Smooth muscle cell of bladder (primary cell): Measurements from ENCODE around the gene OCLN. TPM values are rescaled to one million over a fixed set of nuclear protein-coding genes. Genes with fewer than 3 reads are reported as not detected.

ENCODE experiments used
- total RNA-seq: library from RNA; depleted of rRNA; stranded (reverse); fragments of >200 nt; gene quantifications from 2 replicates; pipeline ENCODE4 v1.2.3, GENCODE V29; 2014

The OCLN gene, protein sequence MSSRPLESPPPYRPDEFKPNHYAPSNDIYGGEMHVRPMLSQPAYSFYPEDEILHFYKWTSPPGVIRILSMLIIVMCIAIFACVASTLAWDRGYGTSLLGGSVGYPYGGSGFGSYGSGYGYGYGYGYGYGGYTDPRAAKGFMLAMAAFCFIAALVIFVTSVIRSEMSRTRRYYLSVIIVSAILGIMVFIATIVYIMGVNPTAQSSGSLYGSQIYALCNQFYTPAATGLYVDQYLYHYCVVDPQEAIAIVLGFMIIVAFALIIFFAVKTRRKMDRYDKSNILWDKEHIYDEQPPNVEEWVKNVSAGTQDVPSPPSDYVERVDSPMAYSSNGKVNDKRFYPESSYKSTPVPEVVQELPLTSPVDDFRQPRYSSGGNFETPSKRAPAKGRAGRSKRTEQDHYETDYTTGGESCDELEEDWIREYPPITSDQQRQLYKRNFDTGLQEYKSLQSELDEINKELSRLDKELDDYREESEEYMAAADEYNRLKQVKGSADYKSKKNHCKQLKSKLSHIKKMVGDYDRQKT
- total RNA-seq, result 0.37 and 0.43 TPM in 2 replicates

DNA sequence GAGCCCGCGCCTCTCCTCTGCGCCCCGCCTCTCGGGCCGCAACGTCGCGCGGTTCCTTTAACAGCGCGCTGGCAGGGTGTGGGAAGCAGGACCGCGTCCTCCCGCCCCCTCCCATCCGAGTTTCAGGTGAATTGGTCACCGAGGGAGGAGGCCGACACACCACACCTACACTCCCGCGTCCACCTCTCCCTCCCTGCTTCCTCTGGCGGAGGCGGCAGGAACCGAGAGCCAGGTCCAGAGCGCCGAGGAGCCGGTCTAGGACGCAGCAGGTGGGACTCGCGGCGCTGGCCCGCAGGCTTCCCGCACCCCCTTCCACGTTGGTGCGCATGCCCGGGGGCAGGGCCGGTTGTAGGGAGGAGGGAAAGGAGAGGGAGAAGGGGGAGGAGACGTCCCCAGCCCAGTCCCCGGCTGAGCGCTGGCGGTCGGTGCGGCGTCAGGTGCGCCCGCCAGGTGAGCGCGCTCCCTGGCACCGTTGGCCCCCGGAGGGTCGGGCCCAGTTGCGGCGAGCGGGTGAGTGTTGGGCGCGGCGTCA lies at the start of gene OCLN:
TSS of gene OCLN (plus strand) at position 400 of the 532 bp plus-strand sequence. CDS start 11,455 bp downstream, outside the sequence.

DNA sequence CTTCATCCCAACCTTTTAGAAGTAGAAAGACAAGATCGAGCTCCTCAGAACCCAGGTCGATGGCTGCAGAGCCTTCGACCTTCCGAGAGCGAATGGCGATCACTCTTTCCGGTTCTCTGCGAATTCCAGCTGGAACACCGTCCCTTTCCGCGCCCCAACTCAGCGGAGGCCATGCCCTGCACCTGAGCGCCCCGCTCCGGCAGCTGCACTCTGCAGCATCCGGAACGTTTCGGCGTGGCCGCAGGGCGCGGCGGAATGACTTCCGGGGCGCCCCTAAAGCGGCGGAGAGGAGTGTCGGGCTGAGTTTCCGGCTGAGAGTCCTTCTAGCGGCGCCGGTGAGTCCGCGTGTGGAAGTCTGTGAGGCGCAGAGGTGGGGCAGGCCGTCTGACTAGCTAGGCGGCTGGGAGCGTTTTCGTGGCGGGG lies 67.3 kb downstream of the OCLN start, which contains the start of gene GTF2H2C:
TSS of gene GTF2H2C (plus strand) at position 284 of the 423 bp plus-strand sequence. CDS start 4,942 bp downstream, outside the sequence.

Other genes starting within 250 kb of the OCLN start
- 1.7 and 3.2 TPM in 2 replicates for gene CCDC125, start 160.0 kb upstream of the OCLN start, total RNA-seq
- 32.0 and 41.4 TPM in 2 replicates for gene AK6, start 123.3 kb upstream of the OCLN start, total RNA-seq
- gene TAF9, start 123.3 kb upstream of the OCLN start, total RNA-seq, result 78.8 and 97.0 TPM in 2 replicates
- 14.9 and 17.0 TPM in 2 replicates for gene RAD17, start 123.0 kb upstream of the OCLN start, total RNA-seq
- 0.09 and 0.14 TPM in 2 replicates for gene MARVELD2, start 77.7 kb upstream of the OCLN start, total RNA-seq
- 27.9 and 33.1 TPM in 2 replicates for gene GTF2H2C, start 67.4 kb downstream of the OCLN start, total RNA-seq